Islet of Langerhans (tissue), 1 donor: ENCODE results near the gene ZNF324.
"Not testable (repeated sequence)": the region's sequence is repeated elsewhere in the genome, so short reads cannot be mapped to it uniquely, and the experiment has no call there.

Source experiments
- FAIRE-seq: peaks from one replicate; lab custom pipeline; 2011; peaks lifted over from hg19 to GRCh38; lab: Jason Lieb, UNC

Gene ZNF324

DNA sequence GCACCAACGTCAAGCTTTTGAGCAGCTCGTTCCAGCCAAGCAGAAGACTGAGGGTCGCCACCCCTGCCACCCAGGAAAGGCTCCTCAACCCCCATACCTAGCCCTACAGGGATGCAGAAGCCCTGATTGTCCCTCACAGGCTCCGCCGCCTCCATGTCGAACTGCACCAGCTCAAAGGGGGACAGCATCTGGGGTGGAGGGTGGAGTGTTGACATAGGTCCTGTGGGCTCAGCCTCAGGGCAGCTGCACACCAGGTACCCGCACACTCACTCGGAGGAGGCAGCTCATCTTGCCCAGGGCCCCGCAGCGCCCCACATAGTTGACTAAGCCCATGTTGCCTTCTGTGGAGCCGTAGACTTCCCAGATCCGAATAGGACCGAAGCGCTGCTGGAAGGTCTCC lies 33.4 kb downstream of the ZNF324 start:
- FAIRE-seq, result no peak

DNA sequence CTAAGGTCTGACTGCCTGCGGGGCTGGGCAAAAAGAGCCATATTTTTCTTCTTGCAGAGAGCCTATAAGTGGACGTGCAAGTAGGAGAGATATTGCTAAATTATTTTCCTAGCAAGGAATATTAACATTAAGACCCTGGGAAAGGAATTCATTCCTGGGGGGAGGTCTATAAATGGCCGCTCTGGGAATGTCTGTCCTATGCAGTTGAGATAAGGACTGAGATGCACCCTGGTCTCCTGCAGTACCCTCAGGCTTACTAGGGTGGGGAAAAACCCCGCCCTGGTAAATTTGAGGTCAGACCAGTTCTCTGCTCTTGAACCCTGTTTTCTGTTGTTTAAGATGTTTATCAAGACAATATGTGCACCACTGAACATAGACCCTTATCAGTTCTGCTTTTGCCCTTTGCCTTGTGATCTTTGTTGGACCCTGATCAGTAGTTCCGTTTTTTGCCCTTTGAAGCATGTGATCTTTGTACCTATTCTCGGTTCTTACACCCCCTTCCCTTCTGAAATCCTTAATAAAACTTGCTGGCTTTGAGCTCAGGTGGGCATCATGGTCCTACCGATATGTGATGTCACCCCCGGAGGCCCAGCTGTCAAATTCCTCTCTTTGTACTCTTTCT lies 40.8 kb downstream of the ZNF324 start:
- not testable (repeated sequence) for FAIRE-seq

DNA sequence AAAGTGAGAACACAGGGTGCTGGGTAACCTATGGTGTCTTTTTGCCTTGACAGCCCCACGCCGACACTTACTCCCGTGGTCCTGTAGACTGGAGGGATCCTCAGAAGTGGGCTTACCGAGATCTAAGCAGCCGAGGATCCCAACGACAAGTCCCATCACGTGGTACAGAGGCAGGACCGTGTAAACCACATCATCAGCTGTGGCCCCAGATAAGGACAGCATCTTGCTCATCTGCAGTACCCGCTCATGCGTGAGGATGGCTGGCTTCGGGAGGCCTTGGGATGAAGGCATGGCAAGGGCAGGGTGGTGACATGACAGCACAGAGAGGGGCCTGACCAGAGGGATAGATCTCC lies 42.8 kb downstream of the ZNF324 start:
- FAIRE-seq, result no peak

DNA sequence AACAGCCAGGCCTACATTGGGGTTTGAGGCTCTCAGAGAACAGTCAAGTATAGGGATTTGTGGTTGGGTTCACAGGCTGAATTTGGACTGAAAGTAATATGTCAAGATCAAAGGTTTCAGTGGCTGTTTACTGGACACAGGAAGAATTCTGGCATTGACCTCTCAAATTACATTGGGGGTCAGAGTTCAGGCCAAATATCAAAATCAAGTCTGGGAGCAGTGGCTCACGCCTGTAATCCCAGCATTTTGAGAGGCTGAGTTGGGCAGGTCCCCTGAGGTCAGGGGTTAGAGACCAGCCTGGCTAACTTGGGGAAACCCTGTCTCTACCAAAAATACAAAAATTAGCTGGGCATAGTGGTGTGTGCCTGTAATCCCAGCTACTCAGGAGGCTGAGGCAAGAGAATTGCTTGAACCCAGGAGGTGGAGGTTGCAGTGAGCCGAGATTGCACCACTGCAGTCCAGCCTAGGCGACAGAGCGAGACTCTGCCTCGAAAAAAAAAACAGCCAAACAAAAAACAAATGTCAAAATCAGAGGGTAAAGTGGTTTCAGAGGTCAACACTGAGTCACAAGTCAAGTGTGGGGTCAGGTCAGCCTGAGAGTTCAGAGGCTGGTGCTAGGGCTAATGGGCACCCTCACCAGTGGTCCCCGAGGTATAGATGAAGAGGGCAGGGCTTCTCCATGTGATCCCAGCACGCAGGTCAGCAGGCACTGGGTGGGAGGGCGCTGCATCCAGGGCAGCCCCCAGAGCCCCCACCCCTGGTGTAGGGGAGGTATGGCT lies 43.4 kb downstream of the ZNF324 start:
- FAIRE-seq, result no peak

DNA sequence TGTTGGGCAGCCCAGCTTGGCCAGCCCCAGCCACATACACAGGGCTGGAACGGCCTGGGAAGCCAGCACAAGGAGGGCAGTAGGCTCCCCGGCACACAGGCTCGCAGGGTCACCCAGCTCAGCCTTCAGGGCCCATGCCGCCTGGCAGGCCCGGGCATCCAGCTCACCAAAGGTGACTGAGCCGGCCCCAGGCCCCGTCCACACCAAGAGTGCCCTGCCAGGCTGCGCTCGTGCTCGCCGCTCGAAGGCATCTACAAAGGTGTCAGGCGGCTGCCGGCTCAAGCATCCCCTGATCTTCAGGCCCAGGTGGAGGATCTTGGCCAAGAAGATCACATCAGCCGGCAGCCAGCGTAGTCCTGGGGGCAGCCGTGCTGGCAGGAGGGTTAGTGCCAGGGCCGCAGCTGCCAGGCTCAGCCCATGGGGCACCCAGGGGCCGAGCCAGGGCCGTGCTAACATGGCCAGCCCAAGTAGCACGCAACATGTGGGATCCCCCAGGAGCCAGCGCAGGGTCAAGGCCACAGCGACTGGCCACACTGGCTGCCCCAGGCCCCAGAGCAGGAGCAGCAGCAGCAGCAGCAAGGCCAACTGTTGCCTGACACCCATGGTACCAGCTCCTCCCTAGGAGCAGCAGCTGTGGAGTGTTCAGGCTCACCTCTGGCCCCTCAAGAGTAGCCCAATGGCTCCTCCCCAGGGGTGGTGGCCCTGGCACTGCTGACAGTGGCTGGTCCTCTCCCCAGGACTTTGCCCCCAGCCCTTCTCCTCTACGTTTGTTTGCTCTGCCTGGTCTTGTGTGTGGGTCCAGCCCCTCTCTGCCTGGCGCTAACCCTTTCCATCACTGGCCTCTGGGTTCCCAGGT lies 44.7 kb downstream of the ZNF324 start, which contains the start of gene SLC27A5:
SLC27A5 (minus strand) TSS at position 640 of the 856 bp plus-strand sequence; CDS start at position 603, 37 bp downstream.
- FAIRE-seq, result no peak

DNA sequence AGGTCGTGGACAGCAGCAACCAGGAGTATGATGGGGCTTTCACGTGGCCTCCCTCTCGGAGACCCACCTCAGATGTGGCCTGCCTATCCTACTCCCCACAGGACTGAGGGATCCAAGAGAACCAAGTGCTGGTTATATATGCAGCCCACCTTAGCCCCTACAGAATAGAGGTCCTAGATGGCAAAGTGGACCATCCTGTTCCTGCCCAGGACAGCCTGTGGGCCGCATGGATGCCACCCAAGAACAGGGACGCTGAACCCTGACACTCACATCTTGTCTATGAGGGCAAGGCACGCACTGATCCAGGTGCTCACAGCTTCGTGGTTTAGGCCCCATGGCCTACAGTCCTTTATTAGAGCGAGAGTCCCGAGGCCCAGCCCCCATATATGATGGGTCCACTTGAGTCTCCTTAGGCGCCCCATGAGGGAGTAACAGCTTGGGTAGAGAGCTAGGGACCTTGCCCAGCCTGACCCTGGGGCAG lies 46.4 kb downstream of the ZNF324 start:
- FAIRE-seq, result no peak

DNA sequence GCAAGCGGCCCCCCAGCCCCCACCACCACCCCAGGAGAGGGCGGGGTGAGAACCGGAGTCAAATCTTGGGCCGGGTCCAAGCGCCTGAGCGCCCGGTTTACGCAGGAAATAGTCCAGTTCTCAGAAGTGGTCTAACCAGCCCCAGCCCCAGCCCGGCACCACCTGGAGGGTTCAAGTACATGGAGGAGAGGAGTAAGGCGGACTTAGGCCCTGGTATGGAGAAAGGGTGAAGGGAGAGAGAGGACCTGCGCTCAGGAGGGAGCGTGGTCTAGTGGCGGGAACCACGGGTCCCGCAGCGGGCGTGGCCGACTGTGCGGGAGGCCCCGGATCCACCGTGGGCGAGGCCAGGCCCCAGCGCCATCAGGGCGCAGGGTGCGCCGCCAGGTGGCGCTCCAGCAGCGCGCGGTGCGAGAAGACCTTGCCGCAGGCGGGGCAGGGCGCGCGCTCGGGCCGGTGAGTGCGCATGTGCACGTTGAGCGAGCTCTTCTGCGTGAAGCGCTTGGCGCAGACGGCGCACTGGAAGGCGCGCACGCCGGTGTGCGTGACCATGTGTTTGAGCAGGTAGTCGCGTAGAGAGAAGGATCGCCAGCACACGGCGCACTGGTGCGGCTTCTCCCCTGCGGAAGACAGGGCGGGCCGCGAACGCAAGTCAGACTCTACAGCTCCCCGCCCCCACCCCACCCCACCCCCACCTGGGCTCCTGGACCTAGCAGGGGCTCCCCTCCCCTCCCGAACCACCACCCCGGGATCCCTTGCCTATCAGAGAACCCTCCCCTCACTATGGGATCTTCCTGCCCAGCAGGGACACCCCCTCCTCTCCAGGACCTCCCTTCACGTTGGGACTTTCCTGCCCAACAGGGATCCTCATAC lies 47.0 kb downstream of the ZNF324 start:
- FAIRE-seq, result no peak

DNA sequence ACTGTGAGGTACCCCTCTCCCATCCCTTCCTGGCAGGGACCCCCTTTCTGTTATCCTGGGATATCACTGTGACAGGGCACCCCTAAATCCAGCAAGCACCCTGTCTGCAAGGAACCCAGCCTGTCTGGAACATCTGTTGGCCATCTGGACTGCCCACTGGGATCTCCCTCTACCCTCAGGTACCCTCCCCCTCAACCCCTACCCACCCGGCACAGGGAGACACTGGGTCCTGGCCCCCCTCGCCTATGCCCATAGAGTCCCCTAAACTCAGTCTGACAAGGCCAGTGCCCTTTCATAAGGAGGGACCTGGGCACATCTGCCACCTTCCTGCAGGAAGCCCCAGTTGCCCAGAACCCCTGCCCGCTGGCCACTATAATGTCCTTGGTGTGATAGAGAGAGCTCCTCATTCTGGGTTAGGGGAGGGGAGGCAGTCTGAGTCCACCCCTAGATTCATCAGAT lies 47.7 kb downstream of the ZNF324 start:
- no peak for FAIRE-seq

DNA sequence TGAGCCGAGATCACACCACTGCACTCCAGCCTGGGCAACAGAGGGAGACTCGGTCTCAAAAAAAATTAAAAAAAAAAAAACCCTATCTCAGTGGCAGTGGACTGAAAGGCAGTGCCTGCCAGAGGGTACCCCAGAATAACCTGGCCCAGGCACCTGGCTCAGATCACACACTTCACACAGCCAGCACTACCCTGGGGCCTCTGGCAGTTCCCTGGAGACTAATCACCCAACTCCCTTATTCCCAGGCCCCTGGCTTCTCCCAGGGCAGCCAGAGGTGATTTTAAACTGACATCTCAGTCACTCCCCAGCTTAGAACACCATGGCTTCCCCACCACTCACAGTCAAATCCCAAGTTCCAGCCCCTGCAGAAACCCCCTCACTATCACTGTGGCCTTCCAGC lies 48.4 kb downstream of the ZNF324 start:
- FAIRE-seq, result no peak

DNA sequence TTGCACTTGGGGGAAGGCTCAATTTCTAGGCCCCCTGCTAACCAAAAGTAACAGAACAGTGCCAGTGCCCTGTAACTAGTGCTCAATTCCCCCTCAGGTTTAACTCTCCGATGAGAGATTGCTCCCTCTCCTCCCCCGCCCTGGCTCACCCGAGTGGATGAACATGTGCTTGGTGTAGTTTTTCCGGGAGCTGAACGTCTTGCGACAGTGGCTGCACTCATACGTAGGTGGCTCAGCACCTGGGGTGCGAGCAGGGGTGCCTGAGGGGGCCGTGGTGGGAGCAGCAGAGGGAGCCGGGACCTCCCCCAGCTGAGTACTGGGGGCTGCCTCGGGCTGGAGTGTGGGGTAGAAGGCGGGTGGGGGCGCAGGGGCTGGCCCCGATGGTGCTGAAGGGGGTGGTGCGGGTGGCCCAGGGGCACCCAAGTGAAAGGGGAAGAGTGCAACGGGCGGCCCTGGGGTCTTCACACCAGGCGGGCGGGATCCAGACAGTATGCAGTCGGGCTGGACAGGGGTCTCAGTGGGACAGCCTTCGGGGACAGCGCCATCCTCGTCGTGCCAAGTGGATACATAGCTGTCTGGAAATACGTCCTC lies 49.5 kb downstream of the ZNF324 start:
- no peak for FAIRE-seq

DNA sequence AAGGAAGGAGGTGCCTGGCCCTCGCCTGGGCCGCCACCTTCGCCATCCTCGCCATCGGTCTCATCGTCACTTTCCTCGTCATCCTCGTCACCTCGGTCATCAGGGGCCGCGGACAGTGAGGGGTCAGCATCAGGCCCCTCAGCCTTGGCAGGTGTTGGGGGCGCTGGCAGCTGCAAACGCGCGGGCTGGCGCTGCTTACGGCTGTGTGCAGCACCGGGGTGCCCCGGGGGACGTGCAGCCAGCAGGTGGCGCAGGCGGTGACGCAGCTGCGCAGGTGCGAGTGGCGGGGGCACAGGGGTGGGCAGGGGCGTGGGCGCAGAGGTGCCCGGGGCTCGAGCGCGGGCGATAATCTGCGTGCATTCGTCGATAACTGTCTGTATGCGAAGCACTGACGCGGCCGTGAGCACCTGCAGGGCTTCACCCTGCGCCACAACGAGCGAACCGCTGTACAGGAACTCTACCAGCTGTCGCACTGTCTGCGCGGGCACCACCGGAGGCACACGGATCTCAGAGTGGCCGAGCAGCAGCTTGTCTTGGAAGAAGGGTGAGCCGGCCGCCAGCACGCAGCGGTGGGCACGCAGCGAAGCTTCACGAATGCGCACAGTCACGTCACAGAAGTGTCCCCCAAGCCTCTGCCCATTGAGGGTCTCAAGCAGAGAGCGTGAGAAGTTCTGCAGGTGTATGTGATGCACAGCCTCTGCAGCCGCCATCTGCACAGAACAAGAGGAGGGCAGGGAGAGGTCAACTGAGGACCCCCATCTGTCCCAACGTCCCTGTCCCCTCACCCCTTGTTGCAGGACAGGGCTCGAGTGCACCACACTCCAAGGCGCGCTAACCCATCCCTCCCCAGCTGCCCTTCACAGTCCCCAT lies 50.3 kb downstream of the ZNF324 start:
- FAIRE-seq, result no peak

DNA sequence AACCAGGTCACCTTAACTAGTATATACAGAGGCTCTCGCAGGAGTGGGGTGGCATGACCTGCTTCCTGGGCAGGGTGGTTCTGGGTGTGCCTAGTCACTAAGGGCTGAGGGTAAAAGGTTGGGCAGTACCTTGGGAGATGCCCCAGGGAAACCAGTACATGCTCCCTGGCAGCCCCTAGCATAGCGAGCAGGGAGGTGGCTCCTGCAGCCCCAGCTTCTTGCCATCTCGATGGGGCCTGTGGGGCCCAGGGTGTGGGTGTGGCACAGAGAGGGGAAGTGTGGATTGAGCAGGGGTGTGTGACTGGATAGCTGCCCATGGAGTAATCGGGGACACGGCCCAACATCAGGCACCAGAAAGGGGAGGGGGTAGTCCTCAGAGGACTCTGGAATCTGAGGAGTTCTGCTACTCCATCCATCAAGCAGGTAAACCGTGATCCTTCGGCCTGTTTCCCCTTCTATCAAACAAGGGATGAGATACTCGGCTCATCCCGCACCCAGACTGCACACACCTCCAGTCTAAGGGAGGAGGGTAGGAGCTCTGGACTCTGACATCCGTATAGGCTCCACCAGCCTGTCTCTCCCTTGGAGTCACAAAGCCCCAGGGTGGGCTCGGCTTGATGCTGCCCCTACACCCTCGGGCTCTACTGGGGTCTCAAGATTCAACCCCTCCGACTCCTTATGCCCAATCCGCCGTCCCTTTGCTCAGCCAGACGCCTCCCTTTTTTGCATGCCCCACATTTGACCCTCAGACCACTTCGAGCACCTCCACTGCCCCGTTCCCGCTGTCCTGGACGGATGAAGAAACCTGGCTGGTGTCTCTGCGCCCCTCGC lies 51.6 kb downstream of the ZNF324 start:
- FAIRE-seq, result no peak

DNA sequence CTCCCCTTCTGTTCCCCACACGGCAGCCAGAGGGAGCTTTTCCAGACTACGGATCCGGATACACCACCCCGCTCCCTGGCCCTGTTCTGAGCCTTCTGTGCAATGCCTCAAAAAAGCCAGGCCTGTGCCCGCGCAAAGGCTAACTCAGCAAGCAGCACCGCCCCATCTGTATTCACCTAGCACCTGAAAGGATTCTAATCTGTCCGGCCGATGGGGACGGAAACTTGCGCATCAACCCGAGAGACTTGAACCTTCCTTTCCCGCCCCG lies 52.1 kb downstream of the ZNF324 start:
- no peak for FAIRE-seq

DNA sequence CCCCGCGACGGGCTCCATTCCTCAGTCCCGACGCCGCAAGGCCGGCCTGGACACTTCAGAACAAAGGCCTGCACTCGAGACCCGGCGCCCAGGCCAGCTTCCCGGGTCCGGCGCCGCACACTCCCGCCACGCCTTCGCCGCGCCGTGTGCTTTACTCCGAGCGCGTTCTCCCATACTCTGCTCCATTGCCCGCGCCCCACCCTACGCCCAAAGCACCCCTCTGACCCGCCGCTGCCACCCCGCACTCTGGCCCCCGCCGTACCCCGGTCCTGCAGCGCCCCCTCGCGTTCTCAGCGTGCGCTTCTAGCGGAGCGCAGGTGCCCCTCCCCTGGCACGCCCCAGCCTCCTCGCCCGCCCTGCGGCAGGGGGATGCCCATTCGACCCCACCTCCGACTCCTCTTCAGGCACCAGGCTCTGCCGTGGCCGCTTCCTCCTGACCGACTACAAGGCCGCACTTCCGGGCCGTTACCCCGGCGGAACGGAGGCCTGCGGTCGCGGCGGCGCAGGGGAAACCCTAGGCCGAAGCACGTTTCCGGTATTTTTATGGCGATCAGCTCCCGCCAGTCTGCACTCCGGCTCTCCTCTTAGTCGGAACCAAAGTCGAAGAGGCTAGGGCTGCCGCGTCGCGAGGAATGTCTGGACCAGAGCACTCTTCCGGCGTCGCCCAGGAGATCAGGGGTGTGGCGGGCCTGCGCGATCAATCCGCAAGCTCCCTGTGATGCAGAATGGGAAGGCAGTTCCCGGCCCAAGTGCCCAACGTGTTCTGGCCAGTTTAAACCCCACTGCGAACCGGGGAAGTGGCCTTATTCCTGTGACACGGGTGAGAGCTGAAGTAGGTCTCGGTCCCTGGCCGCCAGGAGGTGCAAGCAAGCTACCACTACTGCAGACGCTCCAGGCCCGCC lies 52.7 kb downstream of the ZNF324 start, which contains the start of gene ZBTB45:
ZBTB45 (minus strand) TSS at position 456 of the 902 bp plus-strand sequence. CDS start 2,137 bp downstream, outside the sequence.
- FAIRE-seq, result no peak

DNA sequence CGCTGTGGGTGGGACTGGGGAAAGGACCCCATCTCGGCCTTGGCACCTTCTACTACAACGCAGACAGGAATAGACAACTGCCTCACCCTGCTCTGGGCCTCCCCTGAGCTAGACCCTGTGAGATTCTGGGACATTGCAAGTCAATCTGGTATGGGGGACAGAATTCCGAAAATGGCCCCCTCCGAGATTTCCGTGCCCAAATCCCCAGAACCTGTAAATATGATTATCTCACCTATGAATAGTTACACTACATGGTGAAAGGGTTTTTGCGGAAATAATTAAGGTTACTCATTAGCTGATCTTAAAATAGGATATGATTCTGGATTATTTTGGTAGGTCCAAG lies 53.3 kb downstream of the ZNF324 start:
- FAIRE-seq, result no peak

DNA sequence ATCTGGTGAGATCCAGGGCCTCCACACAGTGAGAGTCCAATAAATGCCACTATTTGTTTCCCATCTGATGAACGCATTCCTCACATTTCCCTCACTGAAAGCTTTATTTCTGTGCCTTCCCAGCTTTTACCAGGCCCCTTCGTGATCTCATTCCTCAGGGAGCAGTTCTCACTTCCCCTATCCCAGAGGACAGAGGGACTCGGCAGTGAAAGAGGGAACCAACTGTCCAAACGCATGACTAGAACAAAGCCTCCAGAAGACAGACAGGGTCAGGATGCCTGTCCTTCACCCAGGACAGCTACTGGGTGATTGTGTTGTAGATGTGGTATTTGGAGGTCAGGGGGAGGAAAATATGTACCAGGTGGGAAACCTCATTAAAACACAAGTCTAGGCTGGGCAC lies 54.8 kb downstream of the ZNF324 start:
- no peak for FAIRE-seq

DNA sequence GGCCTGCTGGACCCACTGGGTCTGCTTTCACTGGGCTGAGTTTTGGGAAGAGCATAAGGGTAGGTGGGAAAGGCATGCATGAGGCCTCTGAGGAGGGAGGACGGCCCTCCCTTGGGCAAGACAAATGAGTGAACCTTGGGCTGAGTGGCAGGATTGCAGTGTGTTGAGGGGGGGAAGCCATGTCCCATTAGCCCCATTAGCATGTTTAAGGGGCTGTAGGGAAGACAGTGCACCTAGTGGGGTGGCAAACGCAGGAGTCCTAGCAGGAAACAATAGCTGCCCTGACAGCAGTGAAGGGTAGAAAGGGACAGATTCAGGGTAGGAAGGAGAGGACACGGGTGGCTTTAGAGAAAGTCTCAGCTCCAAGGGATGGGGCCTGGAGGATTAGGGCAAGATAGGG lies 55.8 kb downstream of the ZNF324 start:
- FAIRE-seq, result no peak
